Ramos (cell line): ENCODE measurements around the gene LIN7B.
"Not testable (repeated sequence)": the region's sequence is repeated elsewhere in the genome, so short reads cannot be mapped to it uniquely, and the experiment has no call there.

Source experiments
- in situ Hi-C: fragments of 300-500 bp; cut with MboI; formaldehyde crosslinking; loops from one replicate; pipeline ENCODE4 v1.14.3; 2022; ENCODE audit warnings: low sequenced_read_pairs; ENCODE audit not compliant: unreplicated experiment

The LIN7B gene

GRCh38 chr19:49141352-49141751, 27.2 kb downstream of the LIN7B start:
- in situ Hi-C loops: no loop called here

DNA sequence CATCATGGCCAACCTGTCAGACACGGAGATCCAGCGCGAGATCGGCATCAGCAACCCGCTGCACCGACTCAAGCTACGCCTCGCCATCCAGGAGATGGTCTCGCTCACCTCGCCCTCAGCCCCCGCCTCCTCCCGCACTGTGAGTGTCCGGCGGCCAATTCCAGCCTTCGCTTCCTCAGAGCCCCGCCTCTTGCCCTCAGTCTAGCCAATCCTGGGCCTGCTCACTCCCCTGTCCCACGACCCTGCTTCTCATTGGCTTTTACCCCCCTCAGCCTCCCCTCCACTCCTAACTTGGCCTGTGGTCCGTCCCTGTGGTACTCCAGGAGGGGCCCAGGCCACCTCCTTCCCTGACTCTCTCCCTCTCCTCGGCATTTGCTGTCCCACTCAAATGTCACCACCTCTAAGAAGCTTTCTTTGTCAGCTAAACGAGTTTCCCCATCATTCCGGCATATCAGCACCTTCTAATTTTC, 28.7 kb downstream of the LIN7B start:
- in situ Hi-C loops: no loop called here

DNA sequence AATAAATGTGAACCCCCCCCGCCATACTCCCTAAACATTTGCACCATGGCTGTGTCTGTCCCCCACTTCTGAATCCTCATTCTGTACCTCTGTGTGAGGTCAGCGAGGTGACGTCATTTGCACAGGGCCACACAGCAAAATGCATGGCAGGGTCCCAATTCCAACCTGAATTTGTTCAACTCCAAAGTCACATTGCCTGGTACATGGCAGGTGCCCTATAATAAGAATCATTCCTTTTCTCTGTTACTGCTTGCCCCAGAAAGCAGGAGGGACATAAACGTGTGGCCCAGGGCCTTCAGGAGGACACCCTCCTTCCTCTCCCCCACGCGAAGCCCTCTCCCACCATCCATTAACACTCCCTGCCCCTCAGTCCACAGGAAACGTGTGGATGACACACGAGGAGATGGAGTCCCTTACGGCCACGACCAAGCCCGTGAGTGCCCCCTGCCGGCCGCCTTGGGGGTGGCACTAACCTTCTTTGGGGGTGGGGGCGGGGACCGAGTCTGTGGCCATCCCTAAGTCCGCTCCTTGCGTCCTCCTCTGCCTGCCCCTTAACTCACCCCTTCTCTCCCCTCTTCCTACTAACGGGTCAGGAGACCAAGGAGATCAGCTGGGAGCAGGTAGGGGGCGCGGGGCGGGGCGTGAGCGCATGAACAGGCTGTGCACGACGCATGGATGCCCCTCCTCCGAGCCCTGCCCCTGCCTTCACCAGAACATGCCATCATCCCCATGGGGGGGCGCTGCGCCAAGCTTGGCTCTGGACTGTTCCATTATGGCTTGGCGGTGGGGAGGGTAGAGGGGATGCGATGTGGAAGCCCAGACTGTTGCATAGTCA, 31.6 kb downstream of the LIN7B start:
- in situ Hi-C loops: no loop called here

DNA sequence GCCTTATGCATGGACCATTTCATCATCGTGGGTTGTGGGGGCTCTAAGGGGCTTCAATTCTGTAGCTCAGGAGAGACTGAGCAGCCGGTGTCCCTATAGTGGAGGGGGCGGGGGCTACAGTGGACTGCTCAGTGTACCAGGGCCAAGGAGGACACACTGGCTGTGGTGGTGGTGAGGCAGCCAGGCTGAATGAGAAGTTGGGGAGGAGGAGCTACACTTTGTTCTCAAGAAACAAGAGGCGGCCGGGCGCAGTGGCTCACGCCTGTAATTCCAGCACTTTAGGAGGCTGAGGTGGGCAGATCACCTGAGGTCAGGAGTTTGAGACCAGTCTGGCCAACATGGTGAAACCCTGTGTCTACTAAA, 32.2 kb downstream of the LIN7B start:
- in situ Hi-C loops: not testable (repeated sequence)

DNA sequence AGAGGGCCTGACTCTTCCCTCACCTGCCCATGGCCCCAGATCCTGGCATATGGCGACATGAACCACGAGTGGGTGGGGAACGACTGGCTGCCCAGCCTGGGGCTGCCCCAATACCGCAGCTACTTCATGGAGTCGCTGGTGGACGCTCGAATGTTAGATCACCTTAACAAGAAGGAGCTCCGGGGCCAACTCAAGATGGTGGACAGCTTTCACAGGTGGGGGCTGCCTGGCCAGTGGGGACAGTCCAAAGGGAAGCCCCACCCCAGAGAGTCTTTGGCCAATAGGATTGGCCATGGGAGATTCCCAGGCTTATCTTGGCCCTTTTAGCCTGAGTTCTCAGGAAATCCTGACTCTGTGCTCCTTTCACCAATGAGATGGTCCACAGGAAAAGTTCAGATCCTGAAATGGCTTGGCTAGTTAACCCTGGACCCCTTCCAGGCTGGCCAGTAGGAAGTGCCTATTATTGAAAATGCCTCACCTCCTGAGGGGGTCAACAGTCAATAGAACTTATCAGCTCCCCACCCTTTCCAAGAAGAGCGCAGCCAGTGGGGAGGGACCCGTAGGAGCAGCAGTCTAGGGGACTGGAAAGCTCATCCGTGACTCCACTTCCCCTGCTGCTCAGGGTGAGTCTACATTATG, 34.0 kb downstream of the LIN7B start:
- in situ Hi-C loops: no loop called here

DNA sequence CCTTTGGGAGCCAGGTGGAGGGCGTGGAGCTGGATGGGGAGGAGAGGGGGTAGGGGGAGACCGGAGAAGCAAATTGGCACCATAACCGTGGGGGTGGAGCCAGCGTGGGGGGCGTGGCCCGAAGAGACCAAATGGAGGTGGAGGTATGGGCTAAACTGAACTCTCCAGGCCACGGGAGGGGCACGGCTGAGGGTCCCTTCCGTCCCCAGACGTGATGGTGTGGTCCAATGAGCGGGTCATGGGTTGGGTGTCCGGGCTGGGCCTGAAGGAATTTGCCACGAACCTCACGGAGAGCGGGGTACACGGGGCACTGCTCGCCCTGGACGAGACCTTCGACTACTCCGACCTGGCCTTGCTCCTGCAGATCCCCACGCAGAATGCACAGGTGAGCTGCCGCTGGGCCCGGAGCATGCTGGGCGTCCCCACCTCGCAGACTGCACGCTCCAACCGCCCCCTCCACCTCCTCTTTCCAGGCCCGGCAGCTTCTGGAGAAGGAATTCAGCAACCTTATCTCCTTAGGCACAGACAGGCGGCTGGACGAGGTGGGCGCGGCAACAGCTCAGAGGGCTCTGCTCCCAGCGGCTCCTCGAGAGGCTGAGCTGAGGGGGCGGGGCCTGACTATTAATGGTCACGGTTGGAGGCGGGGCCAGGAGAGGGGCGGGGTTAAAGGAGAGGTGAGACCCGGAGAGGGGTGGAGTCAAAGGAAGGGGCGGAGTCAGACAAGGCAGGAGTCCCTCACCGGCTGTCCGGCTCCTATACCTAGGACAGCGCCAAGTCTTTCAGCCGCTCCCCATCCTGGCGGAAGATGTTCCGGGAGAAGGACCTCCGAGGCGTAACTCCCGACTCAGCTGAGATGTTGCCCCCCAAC, 34.8 kb downstream of the LIN7B start:
- in situ Hi-C loops: no loop called here

DNA sequence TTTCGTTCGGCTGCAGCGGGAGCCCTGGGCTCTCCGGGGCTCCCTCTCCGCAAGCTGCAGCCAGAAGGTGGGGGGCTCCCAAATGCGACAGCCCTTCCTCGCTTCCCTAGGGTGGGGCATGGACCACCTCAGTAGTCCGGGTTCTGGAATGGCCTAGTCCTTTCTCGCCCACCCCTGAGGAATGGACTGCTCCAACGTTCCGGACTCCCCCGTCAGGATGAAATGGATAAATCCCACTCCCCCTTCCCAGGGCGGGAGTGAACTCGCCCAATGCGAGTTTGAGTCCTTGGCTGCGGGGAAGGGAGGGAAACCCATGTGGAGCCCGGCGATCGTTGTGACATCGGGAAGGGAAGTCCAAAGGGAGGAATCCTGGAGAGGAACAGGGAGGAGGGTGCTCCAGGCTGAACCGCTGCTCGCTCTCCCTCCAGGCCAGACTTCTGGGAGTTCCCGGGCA, 35.5 kb downstream of the LIN7B start:
- in situ Hi-C loops: no loop called here

GRCh38 chr19:49150106-49150943, 36.2 kb downstream of the LIN7B start:
- in situ Hi-C loops: no loop called here

GRCh38 chr19:49150944-49151243, 36.7 kb downstream of the LIN7B start:
- in situ Hi-C loops: no loop called here

DNA sequence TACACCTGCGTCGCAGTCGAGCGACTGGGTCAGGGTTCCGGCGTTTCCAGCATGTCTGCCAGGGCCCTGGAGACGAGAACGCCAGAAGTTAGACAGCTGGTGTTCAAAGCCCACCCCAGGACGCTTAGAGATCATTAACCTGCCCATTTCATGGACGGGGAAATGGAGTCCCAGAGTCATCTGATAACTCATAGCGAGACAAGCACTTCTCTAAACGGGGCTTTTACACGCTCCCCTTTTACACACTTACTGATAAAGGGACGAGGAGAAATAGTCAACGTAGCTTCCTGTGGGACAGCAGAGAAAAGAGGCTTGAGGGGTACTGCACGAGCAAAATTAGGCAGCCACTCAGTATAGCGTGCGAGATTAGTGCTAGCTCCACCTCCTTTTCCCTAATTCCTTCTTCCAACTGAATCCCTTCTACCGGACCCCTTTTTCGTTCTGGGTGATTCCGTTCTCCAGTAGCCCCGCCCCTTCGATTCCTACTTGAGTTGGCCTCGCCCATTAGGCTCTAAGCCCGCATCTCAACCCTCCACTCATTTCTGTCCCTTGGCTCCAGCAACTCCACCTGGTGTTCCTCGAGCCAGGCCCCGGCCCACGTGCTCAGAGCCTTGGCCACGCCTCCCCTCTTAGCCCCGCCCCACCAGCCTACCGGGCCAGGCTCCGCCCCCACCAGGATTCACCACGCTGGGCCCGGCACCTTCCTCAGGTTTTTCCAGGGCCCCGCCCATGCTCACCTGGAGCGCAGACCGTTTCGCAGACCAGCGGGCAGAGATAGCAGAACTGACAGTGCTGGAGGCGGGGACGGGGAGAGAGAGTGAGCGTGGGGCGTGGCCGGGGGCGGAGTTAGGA, 37.3 kb downstream of the LIN7B start:
- in situ Hi-C loops: no loop called here

GRCh38 chr19:49152119-49152550, 38.0 kb downstream of the LIN7B start:
- in situ Hi-C loops: no loop called here

GRCh38 chr19:49153167-49153809, 39.1 kb downstream of the LIN7B start:
- in situ Hi-C loops: no loop called here

DNA sequence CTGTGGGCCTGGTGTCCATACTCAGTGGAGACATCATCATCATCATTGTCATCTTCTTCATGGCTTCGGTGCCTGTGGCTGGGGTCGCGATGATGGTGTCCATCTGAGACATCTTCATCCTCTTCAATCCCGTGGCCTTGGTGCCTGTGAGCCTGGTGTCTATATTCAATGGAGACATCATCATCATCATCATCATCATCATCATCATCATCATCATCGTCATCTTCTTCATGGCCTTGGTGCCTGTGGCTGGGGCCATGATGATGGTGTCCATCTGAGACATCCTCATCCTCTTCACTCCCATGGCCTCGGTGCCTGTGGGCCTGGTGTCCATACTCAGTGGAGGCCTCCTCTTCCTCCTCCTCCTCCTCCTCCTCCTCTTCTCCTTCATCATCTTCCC, 40.1 kb downstream of the LIN7B start:
- in situ Hi-C loops: no loop called here

GRCh38 chr19:49155005-49155819, 41.0 kb downstream of the LIN7B start, which contains the start of gene HRC:
TSS of gene HRC (minus strand) at chr19:49155396. CDS start at chr19:49155237, 159 bp downstream.
- in situ Hi-C loops: no loop called here

DNA sequence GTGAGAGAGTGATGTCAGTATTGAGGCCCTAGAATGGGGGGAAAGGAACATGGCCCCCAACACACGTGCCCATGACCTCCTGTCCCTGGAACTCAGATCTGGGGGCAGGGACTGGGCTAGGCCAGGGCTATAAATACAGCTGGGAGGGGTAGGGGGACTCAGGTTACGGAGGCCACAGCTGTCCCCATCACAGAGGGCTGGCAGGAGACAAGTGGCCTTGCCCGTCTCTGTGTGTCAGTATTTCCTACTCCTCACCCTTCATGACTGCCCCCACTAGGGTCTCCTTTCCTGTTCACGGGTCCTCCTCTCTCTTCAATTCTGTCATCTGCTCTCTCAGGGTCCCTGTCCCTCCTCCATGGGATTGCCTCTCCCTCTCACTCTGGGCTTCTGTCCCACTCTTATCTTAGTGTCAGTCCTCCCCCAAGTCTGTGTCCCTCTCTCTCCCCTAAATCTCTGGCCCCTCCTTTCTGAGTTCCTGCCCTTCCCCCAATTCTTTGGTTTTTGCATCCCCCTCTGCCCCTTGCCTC, 41.7 kb downstream of the LIN7B start:
- in situ Hi-C loops: no loop called here

DNA sequence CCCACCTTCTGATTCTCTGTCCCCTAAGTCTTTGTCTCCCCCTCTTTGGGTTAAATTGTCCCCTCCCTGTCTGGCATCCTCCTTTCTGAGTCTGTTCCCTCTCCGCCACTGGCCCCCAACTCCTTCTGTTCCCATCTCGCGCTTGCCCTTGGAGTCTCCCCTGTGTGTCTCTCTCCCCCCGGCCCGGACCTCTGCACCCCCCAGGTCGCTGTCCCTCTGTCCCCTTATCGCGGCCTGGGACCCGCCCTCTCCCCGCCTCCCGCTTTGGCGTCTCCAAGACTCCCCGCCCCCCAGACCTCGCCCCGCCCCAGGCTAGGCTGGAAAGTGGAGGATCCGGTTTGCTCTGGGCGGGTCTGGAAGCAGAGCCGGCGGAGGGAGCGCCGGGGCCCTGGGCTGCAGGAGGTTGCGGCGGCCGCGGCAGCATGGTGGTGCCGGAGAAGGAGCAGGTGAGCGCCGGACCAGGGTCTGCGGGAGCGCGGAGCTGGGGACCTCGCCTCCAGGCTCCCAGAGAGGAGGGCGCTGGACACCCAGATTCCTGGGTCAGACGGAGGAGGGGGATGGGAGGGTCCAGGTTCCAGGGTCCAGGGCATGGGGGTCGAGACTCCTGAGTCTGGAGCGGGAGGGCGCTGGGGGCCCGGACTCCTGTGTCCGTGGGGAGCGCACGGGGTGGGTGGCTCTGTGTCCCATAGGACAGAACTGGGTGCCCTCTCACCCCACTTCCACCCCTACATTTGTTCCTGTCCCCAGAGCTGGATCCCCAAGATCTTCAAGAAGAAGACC, 43.5 kb downstream of the LIN7B start, which contains the start of gene TRPM4:
Gene TRPM4, plus strand, starts transcription at position 348 of the 780 bp plus-strand sequence. Its CDS starts 75 bp downstream, at position 423.
- in situ Hi-C loops: no loop called here
